ENCODE data around the gene WNK2. TPM values are rescaled to one million over a fixed set of nuclear protein-coding genes. Genes with fewer than 3 reads are reported as not detected.

WNK2 gene
- total RNA-seq, 1 donor from 2014 or later: 218 TPM

GRCh38 chr9:93188426-93189368 lies 4.8 kb downstream of the WNK2 start:
- Histone ChIP-seq H3K4me1 (peaks cover 68% of the 10 kb centered on the region), H3K27me3 (ENCODE audit: low read depth) (peaks cover 32% of the 10 kb centered on the region), H3K9me3 (replicated peaks) (no peaks in the 10 kb centered on the region), H3K36me3 (no peaks in the 10 kb centered on the region), H3K4me3 (peak overlapping the region; percentile 76), H3K27ac (replicated peaks) (peak overlapping the region; percentile 92)
- intact Hi-C loops (cut with micrococcal nuclease): no loop called here
- DNase-seq: no peak
- no peak for TF ChIP-seq CTCF (IDR thresholded peaks at IDR 0.05; ENCODE audit: borderline replicate concordance)

GRCh38 chr9:93189369-93190132 lies 5.6 kb downstream of the WNK2 start:
- H3K27ac ChIP-seq (replicated peaks): peak overlapping the region; percentile 92
- no peak for DNase-seq
- TF ChIP-seq CTCF (IDR thresholded peaks at IDR 0.05; ENCODE audit: borderline replicate concordance): no peak

GRCh38 chr9:93190133-93190525 lies 6.2 kb downstream of the WNK2 start:
- H3K27me3 ChIP-seq (ENCODE audit: low read depth): peaks cover 17% of the 10 kb centered on the region
- no peaks in the 10 kb centered on the region for H3K36me3 ChIP-seq
- no peaks in the 10 kb centered on the region for H3K9me3 ChIP-seq (replicated peaks)
- no peak for TF ChIP-seq CTCF (IDR thresholded peaks at IDR 0.05; ENCODE audit: borderline replicate concordance)
- H3K4me1 ChIP-seq: peaks cover 74% of the 10 kb centered on the region
- H3K4me3 ChIP-seq: no peak overlapping the region
- peak overlapping the region; percentile 92 for H3K27ac ChIP-seq (replicated peaks)
- intact Hi-C loops (cut with micrococcal nuclease): no loop called here
- no peak for DNase-seq

More at GRCh38 chr9:93189369-93190132, 5.6 kb downstream of the WNK2 start:
- H3K4me1 ChIP-seq: peaks cover 70% of the 10 kb centered on the region
- H3K9me3 ChIP-seq (replicated peaks): no peaks in the 10 kb centered on the region
- intact Hi-C loops (cut with micrococcal nuclease): no loop called here
- H3K36me3 ChIP-seq: no peaks in the 10 kb centered on the region
- peak overlapping the region; percentile 76 for H3K4me3 ChIP-seq
- peaks cover 23% of the 10 kb centered on the region for H3K27me3 ChIP-seq (ENCODE audit: low read depth)

GRCh38 chr9:93190656-93191353 lies 6.9 kb downstream of the WNK2 start:
- H3K27me3 ChIP-seq (ENCODE audit: low read depth): peaks cover 11% of the 10 kb centered on the region
- no peak for DNase-seq
- H3K4me3 ChIP-seq: no peak overlapping the region
- no peak for TF ChIP-seq CTCF (IDR thresholded peaks at IDR 0.05; ENCODE audit: borderline replicate concordance)
- intact Hi-C loops (cut with micrococcal nuclease): no loop called here
- H3K27ac ChIP-seq (replicated peaks): peak overlapping the region; percentile 92
- H3K36me3 ChIP-seq: no peaks in the 10 kb centered on the region
- no peaks in the 10 kb centered on the region for H3K9me3 ChIP-seq (replicated peaks)
- H3K4me1 ChIP-seq: peaks cover 81% of the 10 kb centered on the region

GRCh38 chr9:93191354-93191660 lies 7.4 kb downstream of the WNK2 start:
- Histone ChIP-seq H3K4me1 (peaks cover 86% of the 10 kb centered on the region), H3K4me3 (no peak overlapping the region), H3K27me3 (ENCODE audit: low read depth) (peaks cover 8% of the 10 kb centered on the region), H3K9me3 (replicated peaks) (no peaks in the 10 kb centered on the region), H3K27ac (replicated peaks) (peak overlapping the region; percentile 92), H3K36me3 (no peaks in the 10 kb centered on the region)
- TF ChIP-seq CTCF (IDR thresholded peaks at IDR 0.05; ENCODE audit: borderline replicate concordance): no peak
- DNase-seq: no peak
- intact Hi-C loops (cut with micrococcal nuclease): no loop called here

Data from left ventricle myocardium inferior (tissue), 1 donor.